ENCODE data around the gene DDX39B.

DDX39B gene

DNA sequence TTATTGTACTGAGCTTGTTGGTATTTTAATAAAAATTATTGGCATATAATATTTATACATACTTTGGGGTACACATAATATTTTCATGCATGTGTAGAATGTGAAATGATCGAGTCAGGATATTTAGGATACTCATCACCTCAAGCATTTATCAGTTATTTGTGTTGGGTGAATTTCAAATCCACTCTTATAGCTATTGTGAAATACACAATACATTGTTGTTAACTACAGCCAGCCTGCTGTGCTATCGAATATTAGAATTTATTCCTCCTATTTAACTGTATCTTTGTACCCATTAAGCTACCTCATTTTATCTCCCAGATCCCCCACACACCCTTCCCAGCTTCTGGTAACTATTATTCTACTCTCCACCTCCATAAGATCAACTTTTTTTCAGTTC lies 58.4 kb downstream of the DDX39B start:
- DNase-seq (ENCODE audit: low read depth): no peak

DNA sequence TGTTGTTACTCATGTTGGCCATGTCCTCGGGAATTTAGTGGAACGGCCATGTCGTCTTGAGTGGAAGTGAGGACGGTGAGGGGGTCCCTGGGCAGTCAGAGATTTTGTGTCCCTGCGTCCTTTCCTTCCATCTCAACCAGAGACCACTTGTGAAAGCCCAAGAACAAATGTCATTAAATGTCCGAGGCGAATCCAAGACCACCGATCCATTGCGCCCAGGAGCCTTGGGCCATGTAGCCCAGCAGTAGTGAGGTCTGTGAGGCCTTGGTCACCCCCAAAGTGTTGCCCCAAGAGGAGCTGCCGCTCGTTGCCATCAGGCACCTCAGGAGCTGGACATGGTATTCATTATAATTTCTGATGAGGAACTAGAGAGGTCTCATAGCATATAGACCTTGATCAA lies 61.2 kb downstream of the DDX39B start:
- DNase-seq (ENCODE audit: low read depth): no peak
